Suprapubic skin (tissue), 4 donors: ENCODE results near the gene S100A7A. TPM values are rescaled to one million over a fixed set of nuclear protein-coding genes. Genes with fewer than 3 reads are reported as not detected.

Experiments
- DNase-seq, 2 donors: peaks; one replicate each; pipeline ENCODE4 v3.0.0-alpha.2; 2019; ENCODE audit warnings: low spot score in 2 of 2
- H3K27ac ChIP-seq: fragments of 200-600 bp; sonication (generic); one replicate; pipeline ENCODE4 v1.5.1; 2019
- H3K27me3 ChIP-seq: fragments of 200-600 bp; sonication (generic); one replicate; pipeline ENCODE4 v1.5.1; 2019
- H3K36me3 ChIP-seq: fragments of 200-600 bp; sonication (generic); one replicate; pipeline ENCODE4 v1.5.1; 2019
- H3K4me1 ChIP-seq: fragments of 200-600 bp; sonication (generic); one replicate; pipeline ENCODE4 v1.5.1; 2019
- H3K4me3 ChIP-seq: fragments of 200-600 bp; sonication (generic); one replicate; pipeline ENCODE4 v1.5.1; 2019; ENCODE audit warnings: mild to moderate bottlenecking
- H3K9me3 ChIP-seq: fragments of 200-600 bp; sonication (generic); one replicate; pipeline ENCODE4 v1.5.1; 2019
- CTCF ChIP-seq, 2 donors: fragments of 200-600 bp in 1 of 2; fragments of 450-650 bp in 1 of 2; sonication (generic) in 1 of 2; IDR thresholded peaks; one replicate each; pipeline ENCODE4 v1.5.1; 2016 to 2019; ENCODE audit warnings: antibody characterized with exemption in 2 of 2, mild to moderate bottlenecking in 1 of 2, moderate library complexity in 1 of 2
- EP300 ChIP-seq: sonication (generic); formaldehyde crosslinking; IDR thresholded peaks from one replicate; pipeline ENCODE4 v1.6.1; 2017; ENCODE audit warnings: antibody characterized with exemption
- POLR2A ChIP-seq, 2 donors: fragments of 450-650 bp; IDR thresholded peaks; one replicate each; pipeline ENCODE4 v1.6.1; 2017; ENCODE audit warnings: antibody characterized with exemption in 2 of 2, mild to moderate bottlenecking in 2 of 2, moderate library complexity in 2 of 2
- POLR2AphosphoS5 ChIP-seq, 3 donors: sonication (generic); formaldehyde crosslinking; IDR thresholded peaks; one replicate each; pipeline ENCODE4 v1.6.1; 2017; ENCODE audit warnings: antibody characterized with exemption in 3 of 3
- WGBS: methylation state at CpG from one replicate; pipeline ENCODE4 v1.1.5; 2018; 5-methylcytosine and 5-hydroxymethylcytosine counted together
- total RNA-seq, 4 donors: library from RNA; depleted of rRNA; stranded (reverse); fragments of >200 nt; gene quantifications; one replicate each; pipeline ENCODE4 v1.1.0, GENCODE V29; 2016

Gene S100A7A
- total RNA-seq, 4 donors from 2014 or later: 0.10 TPM; not detected in 3

GRCh38 chr1:153429266-153430165 lies 13.2 kb downstream of the S100A7A start:
- H3K27me3 ChIP-seq: peaks cover 29% of the 10 kb centered on the region
- no peaks in the 10 kb centered on the region for H3K9me3 ChIP-seq
- H3K36me3 ChIP-seq: no peaks in the 10 kb centered on the region
- 28% methylated on average over 6 of the region's 7 CpGs for WGBS
- TF ChIP-seq EP300: no peak
- TF ChIP-seq POLR2A (IDR thresholded peaks at IDR 0.05): no peak
- TF ChIP-seq POLR2AphosphoS5 (IDR thresholded peaks at IDR 0.05): no peak
- TF ChIP-seq CTCF (IDR thresholded peaks at IDR 0.05): no peak
- H3K27ac ChIP-seq: no peak overlapping the region
- DNase-seq: peak in 1 of 2 donors; percentile 49
- H3K4me3 ChIP-seq: no peak overlapping the region
- no peaks in the 10 kb centered on the region for H3K4me1 ChIP-seq

- no CpG with 5 or more reads among the region's 2 CpGs for WGBS
- peak in 1 of 2 donors; percentile 40 for DNase-seq
- H3K4me1 ChIP-seq: no peaks in the 10 kb centered on the region
- H3K27ac ChIP-seq: no peak overlapping the region
- H3K27me3 ChIP-seq: peaks cover 35% of the 10 kb centered on the region
- no peak overlapping the region for H3K4me3 ChIP-seq
- H3K9me3 ChIP-seq: no peaks in the 10 kb centered on the region
- TF ChIP-seq EP300 (no peak), CTCF (IDR thresholded peaks at IDR 0.05) (no peak)
- H3K36me3 ChIP-seq: no peaks in the 10 kb centered on the region
Measured at GRCh38 chr1:153430166-153430553, 13.8 kb downstream of the S100A7A start.

GRCh38 chr1:153430561-153430960 lies 14.2 kb downstream of the S100A7A start:
- Histone ChIP-seq H3K27me3 (peaks cover 37% of the 10 kb centered on the region), H3K27ac (no peak overlapping the region), H3K4me1 (no peaks in the 10 kb centered on the region), H3K4me3 (no peak overlapping the region), H3K36me3 (no peaks in the 10 kb centered on the region), H3K9me3 (no peaks in the 10 kb centered on the region)
- 84% methylated on average over 2 of the region's 3 CpGs for WGBS
- TF ChIP-seq POLR2AphosphoS5 (IDR thresholded peaks at IDR 0.05) (no peak), POLR2A (IDR thresholded peaks at IDR 0.05) (no peak), CTCF (IDR thresholded peaks at IDR 0.05) (no peak), EP300 (no peak)
- DNase-seq: no peak

- Histone ChIP-seq H3K27ac (no peak overlapping the region), H3K4me1 (no peaks in the 10 kb centered on the region), H3K27me3 (peaks cover 37% of the 10 kb centered on the region), H3K9me3 (no peaks in the 10 kb centered on the region), H3K36me3 (no peaks in the 10 kb centered on the region), H3K4me3 (no peak overlapping the region)
- no peak for TF ChIP-seq POLR2A (IDR thresholded peaks at IDR 0.05)
- TF ChIP-seq CTCF (IDR thresholded peaks at IDR 0.05): no peak
- TF ChIP-seq POLR2AphosphoS5 (IDR thresholded peaks at IDR 0.05): no peak
- TF ChIP-seq EP300: no peak
- WGBS: 83% methylated on average over 17 of the region's 17 CpGs
- DNase-seq: no peak
Measured at GRCh38 chr1:153431002-153431401, 14.7 kb downstream of the S100A7A start.

GRCh38 chr1:153431427-153431826 lies 15.1 kb downstream of the S100A7A start:
- Histone ChIP-seq H3K4me1 (no peaks in the 10 kb centered on the region), H3K27ac (no peak overlapping the region), H3K36me3 (no peaks in the 10 kb centered on the region), H3K4me3 (no peak overlapping the region), H3K9me3 (no peaks in the 10 kb centered on the region), H3K27me3 (peaks cover 37% of the 10 kb centered on the region)
- no peak for DNase-seq
- 79% methylated on average over 3 of the region's 3 CpGs for WGBS
- no peak for TF ChIP-seq POLR2A (IDR thresholded peaks at IDR 0.05)
- TF ChIP-seq EP300: no peak
- no peak for TF ChIP-seq CTCF (IDR thresholded peaks at IDR 0.05)
- no peak for TF ChIP-seq POLR2AphosphoS5 (IDR thresholded peaks at IDR 0.05)
